Natural killer cell (primary cell): Measurements from ENCODE around the gene PEPD. TPM values are rescaled to one million over a fixed set of nuclear protein-coding genes. Genes with fewer than 3 reads are reported as not detected.

ENCODE experiments used
- ATAC-seq, 3 donors: fragments of 150-1000 bp in 2 of 3; fragments of 200-7000 bp in 1 of 3; cut with Tn5 transposase; 1 replicate in 1 of 3; 2 replicates in 2 of 3; pipeline ENCODE4 v1.10.0; 2021; ENCODE audit warnings: mild to moderate bottlenecking in 2 of 3, moderate library complexity in 2 of 3
- DNase-seq, 2 donors: peaks; one replicate each; pipeline versions ENCODE4 v3.0.0 to v3.0.0-alpha.2; 2013 to 2021; ENCODE audit warnings: mixed read lengths in 1 of 2
- H3K27ac ChIP-seq: one replicate; pipeline ENCODE4 v1.5.1; 2013; ENCODE audit warnings: mild to moderate bottlenecking, low read length
- H3K27me3 ChIP-seq: one replicate; pipeline ENCODE4 v1.6.1; 2013; ENCODE audit warnings: low read length; ENCODE audit not compliant: control insufficient read depth, insufficient read depth
- H3K36me3 ChIP-seq: one replicate; pipeline ENCODE4 v1.6.1; 2013; ENCODE audit warnings: low read length; ENCODE audit not compliant: control insufficient read depth, insufficient read depth
- H3K4me1 ChIP-seq: one replicate; pipeline ENCODE4 v1.6.1; 2013; ENCODE audit warnings: low read length; ENCODE audit not compliant: control insufficient read depth, insufficient read depth
- H3K4me3 ChIP-seq: one replicate; pipeline ENCODE4 v1.5.1; 2013; ENCODE audit warnings: low read length
- H3K9me3 ChIP-seq: one replicate; pipeline ENCODE4 v1.6.1; 2013; ENCODE audit warnings: low read length; ENCODE audit not compliant: control insufficient read depth, insufficient read depth
- H3K27ac Mint-ChIP-seq, 2 donors: one replicate each; pipeline ENCODE4 v1.8.0; 2022; ENCODE audit warnings: mild to moderate bottlenecking in 2 of 2, mixed read lengths in 2 of 2, moderate library complexity in 1 of 2
- H3K27me3 Mint-ChIP-seq, 2 donors: one replicate each; pipeline ENCODE4 v1.8.0; 2022; ENCODE audit warnings: low read depth in 2 of 2, mixed read lengths in 2 of 2
- H3K36me3 Mint-ChIP-seq: one replicate; pipeline ENCODE4 v1.8.0; 2022; ENCODE audit warnings: mixed read lengths
- H3K4me1 Mint-ChIP-seq, 2 donors: one replicate each; pipeline ENCODE4 v1.8.0; 2022; ENCODE audit warnings: mixed read lengths in 2 of 2
- H3K4me3 Mint-ChIP-seq: one replicate; pipeline ENCODE4 v1.8.0; 2022; ENCODE audit warnings: mild to moderate bottlenecking, moderate library complexity, mixed read lengths
- H3K9me3 Mint-ChIP-seq, 2 donors: one replicate each; pipeline ENCODE4 v1.8.0; 2022; ENCODE audit warnings: mixed read lengths in 2 of 2
- WGBS: methylation state at CpG from one replicate; pipeline ENCODE4 v1.1.7; 2013; ENCODE audit warnings: missing lambda C conversion rate; ENCODE audit not compliant: insufficient coverage; 5-methylcytosine and 5-hydroxymethylcytosine counted together
- intact Hi-C: fragments of 100-400 bp; cut with micrococcal nuclease; formaldehyde crosslinking; loops from one replicate; pipeline ENCODE4 v1.14.2; 2022
- total RNA-seq, 4 donors: library from RNA; stranded (reverse); fragments of 120-200 nt in 1 of 4; gene quantifications; one replicate each; pipeline versions ENCODE4 v1.2.3 to v1.2.4, GENCODE V29; 2013 to 2022
- TF ChIP-seq, protein P1 (sequence below): fragments of 200-600 bp; IDR thresholded peaks from one replicate; pipeline ENCODE4 v1.8.0; 2022; ENCODE audit warnings: antibody characterized with exemption

The PEPD gene
- total RNA-seq, 3 donors from 2014 or later (not counting 1 experiment from before 2014, with no cell fraction given): 33.9 to 42.2 (median 40.9) TPM

DNA sequence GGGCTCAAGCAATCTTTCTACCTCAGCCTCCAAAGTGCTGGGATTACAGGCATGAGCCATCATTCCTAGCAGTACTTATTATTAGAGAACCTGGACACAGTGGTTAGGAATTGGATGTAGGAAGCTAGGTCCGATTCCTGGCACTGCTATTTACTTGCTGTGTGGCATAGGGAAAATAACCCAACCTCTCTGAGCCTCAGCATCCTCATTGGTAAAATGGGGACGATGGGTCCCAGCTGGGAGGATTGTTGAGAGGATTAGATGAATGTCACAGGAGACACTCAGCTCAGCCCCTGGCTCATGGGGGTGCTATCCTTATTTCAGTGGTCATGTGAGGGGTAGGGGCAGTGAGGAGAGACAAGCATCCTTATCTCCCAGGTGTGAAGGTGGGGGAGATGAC lies 6.8 kb upstream of the PEPD start:
- intact Hi-C loops: no loop called here
- no peak overlapping the region for H3K27ac Mint-ChIP-seq

DNA sequence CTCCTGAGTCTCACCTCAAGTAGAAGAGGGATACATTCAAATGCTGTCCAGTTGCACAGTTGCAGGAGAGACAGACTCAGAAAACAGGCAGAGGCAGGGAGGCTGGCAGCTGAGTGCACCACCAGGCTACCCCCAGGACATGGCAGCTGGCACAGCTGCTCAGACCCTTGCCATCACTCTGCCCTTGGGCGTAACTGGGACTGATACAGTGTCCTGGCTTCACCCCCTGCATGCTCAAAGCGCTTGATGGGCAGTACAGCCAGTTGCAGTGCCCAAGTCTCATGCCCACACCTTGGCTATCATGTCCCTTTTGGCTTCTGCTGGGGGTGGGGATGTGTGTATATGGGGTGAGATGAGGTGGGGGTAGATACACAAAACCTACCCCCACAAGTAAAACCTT lies 5.5 kb upstream of the PEPD start:
- H3K27ac ChIP-seq: no peak overlapping the region
- TF ChIP-seq, protein P1, sequence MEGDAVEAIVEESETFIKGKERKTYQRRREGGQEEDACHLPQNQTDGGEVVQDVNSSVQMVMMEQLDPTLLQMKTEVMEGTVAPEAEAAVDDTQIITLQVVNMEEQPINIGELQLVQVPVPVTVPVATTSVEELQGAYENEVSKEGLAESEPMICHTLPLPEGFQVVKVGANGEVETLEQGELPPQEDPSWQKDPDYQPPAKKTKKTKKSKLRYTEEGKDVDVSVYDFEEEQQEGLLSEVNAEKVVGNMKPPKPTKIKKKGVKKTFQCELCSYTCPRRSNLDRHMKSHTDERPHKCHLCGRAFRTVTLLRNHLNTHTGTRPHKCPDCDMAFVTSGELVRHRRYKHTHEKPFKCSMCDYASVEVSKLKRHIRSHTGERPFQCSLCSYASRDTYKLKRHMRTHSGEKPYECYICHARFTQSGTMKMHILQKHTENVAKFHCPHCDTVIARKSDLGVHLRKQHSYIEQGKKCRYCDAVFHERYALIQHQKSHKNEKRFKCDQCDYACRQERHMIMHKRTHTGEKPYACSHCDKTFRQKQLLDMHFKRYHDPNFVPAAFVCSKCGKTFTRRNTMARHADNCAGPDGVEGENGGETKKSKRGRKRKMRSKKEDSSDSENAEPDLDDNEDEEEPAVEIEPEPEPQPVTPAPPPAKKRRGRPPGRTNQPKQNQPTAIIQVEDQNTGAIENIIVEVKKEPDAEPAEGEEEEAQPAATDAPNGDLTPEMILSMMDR: no peak
- H3K36me3 Mint-ChIP-seq: no peaks in the 10 kb centered on the region
- H3K4me1 Mint-ChIP-seq: peaks cover 4 to 7% of the 10 kb centered on the region in 2 donors
- H3K4me3 ChIP-seq: no peak overlapping the region
- H3K27me3 ChIP-seq: no peaks in the 10 kb centered on the region
- H3K4me1 ChIP-seq: peaks cover 6% of the 10 kb centered on the region
- H3K9me3 ChIP-seq: no peaks in the 10 kb centered on the region
- DNase-seq: no peak
- peaks cover 7 to 16% of the 10 kb centered on the region in 2 donors for H3K27me3 Mint-ChIP-seq
- no peak overlapping the region for H3K4me3 Mint-ChIP-seq
- 85% methylated on average over 2 of the region's 2 CpGs for WGBS
- H3K36me3 ChIP-seq: no peaks in the 10 kb centered on the region
- no peak for ATAC-seq
- H3K27ac Mint-ChIP-seq: no peak overlapping the region
- no peaks in the 10 kb centered on the region for H3K9me3 Mint-ChIP-seq
- intact Hi-C loops: no loop called here

More for the DNA sequence above, 6.8 kb upstream of the PEPD start:
- Histone ChIP-seq H3K36me3 (no peaks in the 10 kb centered on the region), H3K9me3 (no peaks in the 10 kb centered on the region), H3K27ac (no peak overlapping the region), H3K27me3 (no peaks in the 10 kb centered on the region), H3K4me1 (no peaks in the 10 kb centered on the region), H3K4me3 (no peak overlapping the region)
- 83% methylated on average over 2 of the region's 2 CpGs for WGBS
- Mint-ChIP-seq H3K36me3 (no peaks in the 10 kb centered on the region), H3K9me3 (no peaks in the 10 kb centered on the region), H3K4me1 (no peaks in the 10 kb centered on the region), H3K4me3 (no peak overlapping the region), H3K27me3 (peaks cover 7 to 16% of the 10 kb centered on the region in 2 donors)
- DNase-seq: no peak
- no peak for ATAC-seq
- TF ChIP-seq, protein P1: no peak

DNA sequence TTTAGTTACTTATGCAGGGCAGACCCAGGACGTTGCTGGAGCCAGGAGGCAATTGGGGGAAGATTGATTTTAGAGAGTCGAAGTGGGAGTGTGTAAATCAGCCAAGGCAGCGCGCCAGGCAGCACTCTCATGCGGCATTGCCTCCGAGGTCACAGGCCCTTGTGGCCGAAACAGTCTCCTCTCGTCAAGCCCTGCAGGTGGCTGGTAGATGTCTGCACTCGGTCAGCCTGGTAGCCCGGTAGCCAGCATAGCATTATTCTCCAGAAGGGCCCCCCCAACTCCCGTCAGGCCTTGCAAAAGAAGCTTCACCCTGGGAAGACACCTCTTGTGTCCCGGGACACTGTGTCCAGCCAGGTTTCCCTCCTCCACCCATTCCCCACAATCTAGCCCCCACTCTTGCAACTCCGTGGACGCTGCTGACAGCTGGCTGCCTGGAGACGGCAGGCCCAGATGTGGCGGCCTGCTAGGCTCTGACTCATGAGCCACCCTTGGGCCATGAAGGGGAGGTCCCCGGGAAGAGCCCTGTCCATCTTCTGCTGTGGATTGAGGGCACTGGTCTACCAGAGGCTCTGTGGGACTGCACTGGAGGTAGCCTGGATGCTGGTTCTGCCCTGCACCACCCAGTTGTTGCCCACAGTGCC lies 2.6 kb upstream of the PEPD start:
- WGBS: 87% methylated on average over 17 of the region's 17 CpGs
- intact Hi-C loops: no loop called here
- TF ChIP-seq, protein P1: no peak

DNA sequence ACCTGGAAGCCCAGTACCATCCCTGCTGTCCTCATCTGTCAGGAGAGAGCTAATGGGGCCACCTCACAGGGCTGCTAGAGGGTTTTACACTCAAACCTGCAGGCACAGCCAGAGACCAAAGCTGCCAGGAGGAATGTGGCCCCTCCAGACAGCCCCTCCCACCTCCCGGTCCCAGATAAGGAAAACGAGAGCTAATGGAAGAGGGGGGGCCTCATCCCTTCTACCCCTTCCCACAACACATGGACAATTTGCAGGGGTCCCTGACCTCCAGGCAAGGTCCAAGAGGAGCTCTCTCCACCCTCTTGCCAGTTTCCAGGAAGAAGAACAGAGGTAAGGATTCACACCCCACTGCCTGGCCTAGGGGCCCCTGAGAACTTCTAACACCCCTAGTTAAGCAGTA lies 1.6 kb upstream of the PEPD start:
- Mint-ChIP-seq H3K36me3 (no peaks in the 10 kb centered on the region), H3K27ac (no peak overlapping the region), H3K4me1 (peaks cover 17 to 25% of the 10 kb centered on the region in 2 donors), H3K27me3 (peaks cover 0 to 3% of the 10 kb centered on the region in 2 donors), H3K9me3 (no peaks in the 10 kb centered on the region), H3K4me3 (no peak overlapping the region)
- no peaks in the 10 kb centered on the region for H3K9me3 ChIP-seq
- intact Hi-C loops: no loop called here
- no peak overlapping the region for H3K27ac ChIP-seq
- DNase-seq (no peak), ATAC-seq (no peak)
- TF ChIP-seq, protein P1: no peak
- WGBS: 78% methylated on average over 2 of the region's 2 CpGs
- peaks cover 19% of the 10 kb centered on the region for H3K4me1 ChIP-seq
- H3K4me3 ChIP-seq: no peak overlapping the region
- no peaks in the 10 kb centered on the region for H3K27me3 ChIP-seq
- H3K36me3 ChIP-seq: no peaks in the 10 kb centered on the region

More for the DNA sequence above, 2.6 kb upstream of the PEPD start:
- Histone ChIP-seq H3K4me3 (no peak overlapping the region), H3K36me3 (no peaks in the 10 kb centered on the region), H3K27me3 (no peaks in the 10 kb centered on the region), H3K9me3 (no peaks in the 10 kb centered on the region), H3K4me1 (peaks cover 19% of the 10 kb centered on the region), H3K27ac (no peak overlapping the region)
- no peak for ATAC-seq
- Mint-ChIP-seq H3K27me3 (peaks cover 0 to 11% of the 10 kb centered on the region in 2 donors), H3K27ac (no peak overlapping the region), H3K4me1 (peaks cover 17 to 25% of the 10 kb centered on the region in 2 donors), H3K4me3 (no peak overlapping the region), H3K36me3 (no peaks in the 10 kb centered on the region), H3K9me3 (no peaks in the 10 kb centered on the region)
- no peak for DNase-seq
